Measurements from ENCODE around the gene RBM47. TPM values are rescaled to one million over a fixed set of nuclear protein-coding genes. Genes with fewer than 3 reads are reported as not detected.

RBM47 gene
- total and polyA plus RNA-seq, 9 of the 15 experiments (the other 6 are each of a cell fraction or from before 2014, with no cell fraction given): 1.4 to 6.4 (median 3.3) TPM

- TF ChIP-seq MNT (conservative IDR thresholded peaks at IDR 0.05) (no peak), SAFB (IDR thresholded peaks at IDR 0.05; ENCODE audit: borderline replicate concordance, low read depth, low read length) (no peak), TARDBP (IDR thresholded peaks at IDR 0.05) (no peak), ZZZ3 (IDR thresholded peaks at IDR 0.05) (no peak), TCFL5 (CRISPR knock-in tag; conservative IDR thresholded peaks at IDR 0.05) (no peak), NFATC3 (IDR thresholded peaks at IDR 0.05) (no peak), HNRNPLL (IDR thresholded peaks at IDR 0.05; ENCODE audit: low read depth, low read length, poor library complexity, severe bottlenecking) (no peak), USF1 (CRISPR knock-in tag; IDR thresholded peaks at IDR 0.05) (no peak), RFX5 (IDR thresholded peaks at IDR 0.05; ENCODE audit: low read depth, low read length) (no peak), FOXO4 (CRISPR knock-in tag; IDR thresholded peaks at IDR 0.05) (no peak), DIDO1 (tag; IDR thresholded peaks at IDR 0.05; ENCODE audit: low read depth) (0 out of 2 replicates have a peak, but pooled peaks have one; percentile 14), ZNF347 (CRISPR knock-in tag; IDR thresholded peaks at IDR 0.05; ENCODE audit: low read depth) (no peak), OTX1 (CRISPR knock-in tag; IDR thresholded peaks at IDR 0.05) (no peak), TRIM28 (IDR thresholded peaks at IDR 0.05) (no peak)
- TF ChIP-seq, protein P1, sequence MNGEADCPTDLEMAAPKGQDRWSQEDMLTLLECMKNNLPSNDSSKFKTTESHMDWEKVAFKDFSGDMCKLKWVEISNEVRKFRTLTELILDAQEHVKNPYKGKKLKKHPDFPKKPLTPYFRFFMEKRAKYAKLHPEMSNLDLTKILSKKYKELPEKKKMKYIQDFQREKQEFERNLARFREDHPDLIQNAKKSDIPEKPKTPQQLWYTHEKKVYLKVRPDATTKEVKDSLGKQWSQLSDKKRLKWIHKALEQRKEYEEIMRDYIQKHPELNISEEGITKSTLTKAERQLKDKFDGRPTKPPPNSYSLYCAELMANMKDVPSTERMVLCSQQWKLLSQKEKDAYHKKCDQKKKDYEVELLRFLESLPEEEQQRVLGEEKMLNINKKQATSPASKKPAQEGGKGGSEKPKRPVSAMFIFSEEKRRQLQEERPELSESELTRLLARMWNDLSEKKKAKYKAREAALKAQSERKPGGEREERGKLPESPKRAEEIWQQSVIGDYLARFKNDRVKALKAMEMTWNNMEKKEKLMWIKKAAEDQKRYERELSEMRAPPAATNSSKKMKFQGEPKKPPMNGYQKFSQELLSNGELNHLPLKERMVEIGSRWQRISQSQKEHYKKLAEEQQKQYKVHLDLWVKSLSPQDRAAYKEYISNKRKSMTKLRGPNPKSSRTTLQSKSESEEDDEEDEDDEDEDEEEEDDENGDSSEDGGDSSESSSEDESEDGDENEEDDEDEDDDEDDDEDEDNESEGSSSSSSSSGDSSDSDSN (IDR thresholded peaks at IDR 0.05; ENCODE audit: borderline replicate concordance in 1 of 2, low read depth in 2 of 2, low read length in 2 of 2): no peak
- TF ChIP-seq, protein P2, sequence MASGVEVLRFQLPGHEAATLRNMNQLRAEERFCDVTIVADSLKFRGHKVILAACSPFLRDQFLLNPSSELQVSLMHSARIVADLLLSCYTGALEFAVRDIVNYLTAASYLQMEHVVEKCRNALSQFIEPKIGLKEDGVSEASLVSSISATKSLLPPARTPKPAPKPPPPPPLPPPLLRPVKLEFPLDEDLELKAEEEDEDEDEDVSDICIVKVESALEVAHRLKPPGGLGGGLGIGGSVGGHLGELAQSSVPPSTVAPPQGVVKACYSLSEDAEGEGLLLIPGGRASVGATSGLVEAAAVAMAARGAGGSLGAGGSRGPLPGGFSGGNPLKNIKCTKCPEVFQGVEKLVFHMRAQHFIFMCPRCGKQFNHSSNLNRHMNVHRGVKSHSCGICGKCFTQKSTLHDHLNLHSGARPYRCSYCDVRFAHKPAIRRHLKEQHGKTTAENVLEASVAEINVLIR (CRISPR knock-in tag; IDR thresholded peaks at IDR 0.05): no peak
- TF ChIP-seq, protein P3, sequence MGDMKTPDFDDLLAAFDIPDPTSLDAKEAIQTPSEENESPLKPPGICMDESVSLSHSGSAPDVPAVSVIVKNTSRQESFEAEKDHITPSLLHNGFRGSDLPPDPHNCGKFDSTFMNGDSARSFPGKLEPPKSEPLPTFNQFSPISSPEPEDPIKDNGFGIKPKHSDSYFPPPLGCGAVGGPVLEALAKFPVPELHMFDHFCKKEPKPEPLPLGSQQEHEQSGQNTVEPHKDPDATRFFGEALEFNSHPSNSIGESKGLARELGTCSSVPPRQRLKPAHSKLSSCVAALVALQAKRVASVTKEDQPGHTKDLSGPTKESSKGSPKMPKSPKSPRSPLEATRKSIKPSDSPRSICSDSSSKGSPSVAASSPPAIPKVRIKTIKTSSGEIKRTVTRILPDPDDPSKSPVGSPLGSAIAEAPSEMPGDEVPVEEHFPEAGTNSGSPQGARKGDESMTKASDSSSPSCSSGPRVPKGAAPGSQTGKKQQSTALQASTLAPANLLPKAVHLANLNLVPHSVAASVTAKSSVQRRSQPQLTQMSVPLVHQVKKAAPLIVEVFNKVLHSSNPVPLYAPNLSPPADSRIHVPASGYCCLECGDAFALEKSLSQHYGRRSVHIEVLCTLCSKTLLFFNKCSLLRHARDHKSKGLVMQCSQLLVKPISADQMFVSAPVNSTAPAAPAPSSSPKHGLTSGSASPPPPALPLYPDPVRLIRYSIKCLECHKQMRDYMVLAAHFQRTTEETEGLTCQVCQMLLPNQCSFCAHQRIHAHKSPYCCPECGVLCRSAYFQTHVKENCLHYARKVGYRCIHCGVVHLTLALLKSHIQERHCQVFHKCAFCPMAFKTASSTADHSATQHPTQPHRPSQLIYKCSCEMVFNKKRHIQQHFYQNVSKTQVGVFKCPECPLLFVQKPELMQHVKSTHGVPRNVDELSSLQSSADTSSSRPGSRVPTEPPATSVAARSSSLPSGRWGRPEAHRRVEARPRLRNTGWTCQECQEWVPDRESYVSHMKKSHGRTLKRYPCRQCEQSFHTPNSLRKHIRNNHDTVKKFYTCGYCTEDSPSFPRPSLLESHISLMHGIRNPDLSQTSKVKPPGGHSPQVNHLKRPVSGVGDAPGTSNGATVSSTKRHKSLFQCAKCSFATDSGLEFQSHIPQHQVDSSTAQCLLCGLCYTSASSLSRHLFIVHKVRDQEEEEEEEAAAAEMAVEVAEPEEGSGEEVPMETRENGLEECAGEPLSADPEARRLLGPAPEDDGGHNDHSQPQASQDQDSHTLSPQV (IDR thresholded peaks at IDR 0.05): 0 out of 2 replicates have a peak, but pooled peaks have one; percentile 39
These were observed 78.7 kb downstream of the RBM47 start (continued) for GRCh38 chr4:40550948-40551462.
